OCI-LY7 (cell line): Measurements from ENCODE around the gene NDUFS5. TPM values are rescaled to one million over a fixed set of nuclear protein-coding genes. Genes with fewer than 3 reads are reported as not detected.

Source experiments
- BruUV-seq: library from RNA; stranded (reverse); fragments of 400-500 nt; replicated peaks from 2 replicates; lab custom pipeline; 2021; lab: Mats Ljungman, UMichigan
- CTCF ChIA-PET: fragments of 300-600 bp; sonication (Branson Sonifier 250); formaldehyde crosslinking; loops from one replicate; lab custom pipeline; 2022; ENCODE audit warnings: antibody characterized with exemption; ENCODE audit not compliant: unreplicated experiment; lab: Charles Lee
- POLR2A ChIA-PET: fragments of 300-600 bp; sonication (Branson Sonifier 250); formaldehyde crosslinking; loops from one replicate; lab custom pipeline; 2022; ENCODE audit warnings: antibody characterized with exemption; lab: Charles Lee
- DNase-seq: peaks from one replicate; pipeline ENCODE4 v3.0.0-alpha.2; 2015; ENCODE audit warnings: low spot score
- H2AFZ ChIP-seq: fragments of 200-600 bp; sonication (generic), shearing (Covaris generic); 2 replicates; pipeline ENCODE4 v1.6.1; 2014; ENCODE audit warnings: mild to moderate bottlenecking, antibody characterized with exemption, low read length, moderate library complexity
- H3K27ac ChIP-seq: fragments of 200-600 bp; sonication (generic); 2 replicates; pipeline ENCODE4 v1.5.1; 2014; ENCODE audit warnings: mixed run types, low read depth, mild to moderate bottlenecking, moderate library complexity, low read length, inconsistent platforms; ENCODE audit not compliant: poor library complexity, severe bottlenecking
- H3K36me3 ChIP-seq: fragments of 200-600 bp; sonication (generic); 2 replicates; pipeline ENCODE4 v1.6.1; 2014; ENCODE audit warnings: mild to moderate bottlenecking, antibody characterized with exemption, low read length, moderate library complexity, mixed read lengths; ENCODE audit not compliant: insufficient read depth
- H3K4me1 ChIP-seq: fragments of 200-600 bp; sonication (generic); 2 replicates; pipeline ENCODE4 v1.5.1; 2014; ENCODE audit warnings: mild to moderate bottlenecking, low read length; ENCODE audit not compliant: insufficient read depth, poor library complexity, severe bottlenecking
- H3K4me2 ChIP-seq: fragments of 200-600 bp; sonication (generic); 2 replicates; pipeline ENCODE4 v1.6.1; 2014; ENCODE audit warnings: mild to moderate bottlenecking, low read length
- H3K4me3 ChIP-seq: fragments of 200-600 bp; sonication (generic); 2 replicates; pipeline ENCODE4 v1.5.1; 2014; ENCODE audit warnings: mild to moderate bottlenecking, low read depth, low read length; ENCODE audit not compliant: poor library complexity, severe bottlenecking
- H3K79me2 ChIP-seq: fragments of 200-600 bp; sonication (generic); 2 replicates; pipeline ENCODE4 v1.6.1; 2016; ENCODE audit warnings: low read depth, mild to moderate bottlenecking, low read length, moderate library complexity, mixed read lengths; ENCODE audit not compliant: insufficient read depth
- H3K9me2 ChIP-seq: fragments of 200-600 bp; sonication (generic); 2 replicates; pipeline ENCODE4 v1.6.1; 2016; ENCODE audit warnings: mild to moderate bottlenecking, low read length, mixed read lengths; ENCODE audit not compliant: insufficient read depth
- H3K9me3 ChIP-seq: fragments of 200-600 bp; sonication (generic); 2 replicates; pipeline ENCODE4 v1.6.1; 2014; ENCODE audit warnings: mild to moderate bottlenecking, mixed run types, low read length, mixed read lengths
- H4K20me1 ChIP-seq: fragments of 200-600 bp; sonication (generic); 2 replicates; pipeline ENCODE4 v1.6.1; 2014; ENCODE audit warnings: mild to moderate bottlenecking, antibody characterized with exemption, low read length, moderate library complexity, mixed read lengths; ENCODE audit not compliant: insufficient read depth
- EZH2phosphoT487 ChIP-seq: fragments of 200-600 bp; sonication (generic); IDR thresholded peaks from 2 replicates; pipeline ENCODE4 v1.6.1; 2018; ENCODE audit warnings: low read depth, borderline replicate concordance, mild to moderate bottlenecking, mixed run types, antibody characterized with exemption, low read length, moderate library complexity, mixed read lengths
- intact Hi-C: fragments of 100-400 bp; cut with micrococcal nuclease; formaldehyde crosslinking; loops from one replicate; pipeline ENCODE4 v1.10.0; 2022; ENCODE audit not compliant: unreplicated experiment
- total RNA-seq, 2 experiments: library from RNA; depleted of rRNA in 1 of 2; stranded (reverse); fragments of >200 nt in 1 of 2; shearing (Covaris generic) in 1 of 2; gene quantifications; 2 replicates each; pipeline ENCODE4 v1.2.3, GENCODE V29; 2014 to 2022
- TF ChIP-seq, protein P1 (sequence below): fragments of 200-600 bp; sonication (generic); conservative IDR thresholded peaks from 2 replicates; pipeline ENCODE4 v1.5.1; 2014; ENCODE audit warnings: mild to moderate bottlenecking, antibody characterized with exemption, low read length, moderate library complexity, mixed read lengths

Gene NDUFS5
- total RNA-seq, 2 experiments from 2014 or later = 161 to 255 TPM

DNA sequence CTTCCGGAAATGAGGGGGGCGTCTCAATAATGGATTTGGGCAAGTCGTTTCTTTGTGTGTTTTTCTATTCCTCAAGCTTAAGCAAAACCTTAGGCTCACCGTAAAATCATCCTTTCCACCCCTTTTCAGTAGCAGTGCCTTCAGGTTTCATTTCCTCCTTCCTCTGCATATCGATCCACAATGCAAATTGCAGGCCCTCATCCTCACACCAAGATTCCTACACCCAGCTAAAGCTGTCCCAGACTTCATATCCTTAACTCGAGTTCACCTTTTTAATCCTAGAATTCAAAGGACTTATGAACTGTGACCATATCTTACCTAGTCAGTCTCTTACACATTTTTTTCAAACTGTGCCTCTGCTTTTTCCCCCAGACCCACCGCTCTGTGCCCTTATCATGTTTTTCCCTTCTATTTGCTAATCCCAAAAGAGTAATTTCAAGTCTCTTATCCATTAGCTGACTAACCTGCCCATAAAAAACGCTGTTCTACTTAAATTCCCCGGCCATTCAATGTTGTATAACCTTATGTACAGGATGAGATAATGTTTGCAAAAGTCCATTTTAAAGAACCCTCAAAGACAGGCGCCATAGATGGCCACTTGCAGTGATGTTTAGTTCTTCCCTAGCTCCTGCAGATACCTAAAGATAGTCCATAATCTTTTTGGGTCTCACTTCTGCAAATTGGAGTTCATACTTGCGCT lies 33.6 kb upstream of the NDUFS5 start:
- H3K4me3 ChIP-seq = peak overlapping the region; percentile 93
- no peaks in the 10 kb centered on the region for H3K9me3 ChIP-seq
- intact Hi-C loops = loop anchor here (5.0 kb wide), 1 partner anchor 100 kb away; no protein-coding TSS in a partner anchor
- no peak overlapping the region for H2AFZ ChIP-seq
- POLR2A ChIA-PET = interaction anchor here (0.6 to 0.9 kb wide), 2 partner anchors 11 to 85 kb away, joined by 3 read pairs; no protein-coding TSS in a partner anchor
- peak; percentile 44 for DNase-seq
- TSS peak; percentile 70 for BruUV-seq
- H3K9me2 ChIP-seq = no peaks in the 10 kb centered on the region
- peaks cover 31% of the 10 kb centered on the region for H3K4me1 ChIP-seq
- peak overlapping the region; percentile 57 for H3K27ac ChIP-seq
- H3K79me2 ChIP-seq = peaks cover 63% of the 10 kb centered on the region
- peaks cover 23% of the 10 kb centered on the region for H4K20me1 ChIP-seq
- H3K36me3 ChIP-seq = peaks cover 50% of the 10 kb centered on the region
- CTCF ChIA-PET = no interaction called here
- H3K4me2 ChIP-seq = peak overlapping the region; percentile 76
- TF ChIP-seq, protein P1, sequence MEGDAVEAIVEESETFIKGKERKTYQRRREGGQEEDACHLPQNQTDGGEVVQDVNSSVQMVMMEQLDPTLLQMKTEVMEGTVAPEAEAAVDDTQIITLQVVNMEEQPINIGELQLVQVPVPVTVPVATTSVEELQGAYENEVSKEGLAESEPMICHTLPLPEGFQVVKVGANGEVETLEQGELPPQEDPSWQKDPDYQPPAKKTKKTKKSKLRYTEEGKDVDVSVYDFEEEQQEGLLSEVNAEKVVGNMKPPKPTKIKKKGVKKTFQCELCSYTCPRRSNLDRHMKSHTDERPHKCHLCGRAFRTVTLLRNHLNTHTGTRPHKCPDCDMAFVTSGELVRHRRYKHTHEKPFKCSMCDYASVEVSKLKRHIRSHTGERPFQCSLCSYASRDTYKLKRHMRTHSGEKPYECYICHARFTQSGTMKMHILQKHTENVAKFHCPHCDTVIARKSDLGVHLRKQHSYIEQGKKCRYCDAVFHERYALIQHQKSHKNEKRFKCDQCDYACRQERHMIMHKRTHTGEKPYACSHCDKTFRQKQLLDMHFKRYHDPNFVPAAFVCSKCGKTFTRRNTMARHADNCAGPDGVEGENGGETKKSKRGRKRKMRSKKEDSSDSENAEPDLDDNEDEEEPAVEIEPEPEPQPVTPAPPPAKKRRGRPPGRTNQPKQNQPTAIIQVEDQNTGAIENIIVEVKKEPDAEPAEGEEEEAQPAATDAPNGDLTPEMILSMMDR = no peak
- no peak for TF ChIP-seq EZH2phosphoT487

GRCh38 chr1:38994196-38994595 lies 32.0 kb upstream of the NDUFS5 start:
- no peak for DNase-seq
- Histone ChIP-seq H3K4me3 (no peak overlapping the region), H3K4me2 (no peak overlapping the region), H3K36me3 (peaks cover 67% of the 10 kb centered on the region), H4K20me1 (peaks cover 31% of the 10 kb centered on the region), H3K9me3 (no peaks in the 10 kb centered on the region), H3K9me2 (no peaks in the 10 kb centered on the region), H3K4me1 (peaks cover 31% of the 10 kb centered on the region), H2AFZ (no peak overlapping the region), H3K27ac (no peak overlapping the region), H3K79me2 (peaks cover 79% of the 10 kb centered on the region)
- ChIA-PET POLR2A (interaction anchor here (0.6 kb wide), 1 partner anchor 1143 kb away, joined by 4 read pairs; no protein-coding TSS in a partner anchor), CTCF (no interaction called here)
- intact Hi-C loops = loop anchor here (5.0 kb wide), 1 partner anchor 98 kb away; no protein-coding TSS in a partner anchor
- no peak for TF ChIP-seq EZH2phosphoT487
- TF ChIP-seq, protein P1 = no peak
- no TSS peak for BruUV-seq
